GM12864 (cell line): ENCODE results near the gene OR6S1.
"Not testable (repeated sequence)": the region's sequence is repeated elsewhere in the genome, so short reads cannot be mapped to it uniquely, and the experiment has no call there.

Experiments used
- DNase-seq: peaks from one replicate; pipeline ENCODE4 v3.0.0-alpha.2; 2011; ENCODE audit warnings: low read depth
- H3K4me3 ChIP-seq: 2 replicates; pipeline ENCODE4 v1.5.1; 2011; ENCODE audit warnings: mild to moderate bottlenecking, low read depth, low read length, control low read depth
- CTCF ChIP-seq: IDR thresholded peaks from 2 replicates; pipeline ENCODE4 v1.5.1; 2011; ENCODE audit warnings: low read depth, mild to moderate bottlenecking, moderate library complexity, low read length, control low read depth, inconsistent platforms; ENCODE audit errors: missing control alignments

OR6S1 gene

GRCh38 chr14:20620798-20621478 is 20.6 kb downstream of the OR6S1 start:
- TF ChIP-seq CTCF, result no peak
- H3K4me3 ChIP-seq, result no peak overlapping the region
- DNase-seq, result no peak

GRCh38 chr14:20619688-20620087 is 21.8 kb downstream of the OR6S1 start:
- DNase-seq, H3K4me3 ChIP-seq: not testable (repeated sequence)

GRCh38 chr14:20618271-20618749 is 23.2 kb downstream of the OR6S1 start:
- no peak for TF ChIP-seq CTCF
- H3K4me3 ChIP-seq, result no peak overlapping the region
- no peak for DNase-seq

GRCh38 chr14:20617138-20618003 is 24.1 kb downstream of the OR6S1 start:
- H3K4me3 ChIP-seq, result no peak overlapping the region
- no peak for DNase-seq
- no peak for TF ChIP-seq CTCF

GRCh38 chr14:20615996-20616395 is 25.5 kb downstream of the OR6S1 start:
- no peak for TF ChIP-seq CTCF

GRCh38 chr14:20614038-20614840 is 27.3 kb downstream of the OR6S1 start:
- peak overlapping the region; percentile 50 for H3K4me3 ChIP-seq
- TF ChIP-seq CTCF, result no peak
- DNase-seq, result no peak

More at GRCh38 chr14:20615996-20616395, 25.5 kb downstream of the OR6S1 start:
- no peak overlapping the region for H3K4me3 ChIP-seq
- DNase-seq, result no peak
